HepG2 (cell line): ENCODE measurements around the gene PDZD2. TPM values are rescaled to one million over a fixed set of nuclear protein-coding genes. Genes with fewer than 3 reads are reported as not detected.

Experiments
- ATAC-seq: fragments of 200-7000 bp; cut with Tn5 transposase; 3 replicates; pipeline ENCODE4 v1.9.1; 2020; ENCODE audit warnings: mild to moderate bottlenecking, moderate library complexity
- BruUV-seq: library from RNA; stranded (reverse); fragments of 400-500 nt; replicated peaks from 2 replicates; lab custom pipeline; 2021; lab: Mats Ljungman, UMichigan
- CTCF ChIA-PET: fragments of 300-600 bp; formaldehyde crosslinking; extraction: SDS; loops from one replicate; lab custom pipeline; 2021; ENCODE audit warnings: low total read pairs, inconsistent platforms, low intra/inter-chr PET ratio; lab: Yijun Ruan, JAX
- POLR2A ChIA-PET: fragments of 350-600 bp; sonication (Branson Sonifier 250); formaldehyde crosslinking; loops from one replicate; lab custom pipeline; 2020; ENCODE audit warnings: antibody characterized with exemption, inconsistent platforms; lab: Yijun Ruan, JAX
- DNase-seq: peaks from one replicate; pipeline ENCODE4 v3.0.0-alpha.2; 2015; ENCODE audit warnings: low spot score
- FAIRE-seq: peaks from 3 replicates; lab custom pipeline; 2011; peaks lifted over from hg19 to GRCh38; lab: Jason Lieb, UNC
- H2AFZ ChIP-seq: one replicate; pipeline ENCODE4 v1.6.1; 2011; ENCODE audit warnings: low read length, inconsistent platforms
- H3K27ac ChIP-seq: fragments of 300-600 bp; 3 replicates; pipeline ENCODE4 v1.8.0; 2011; ENCODE audit warnings: mixed run types, mild to moderate bottlenecking, mixed read lengths, low read length, inconsistent platforms; ENCODE audit not compliant: insufficient read depth; ENCODE audit errors: extremely low read length
- H3K27me3 ChIP-seq, 2 experiments: fragments of 200-600 bp in 1 of 2; 2 replicates in 1 of 2; 3 replicates in 1 of 2; pipeline versions ENCODE4 v1.6.0 to v1.8.0; 2011; ENCODE audit warnings: low read length in 2 of 2, mild to moderate bottlenecking in 2 of 2, moderate library complexity in 2 of 2, inconsistent platforms in 1 of 2; ENCODE audit not compliant: insufficient read depth in 2 of 2, control insufficient read depth in 1 of 2
- H3K36me3 ChIP-seq, 2 experiments: fragments of 200-600 bp in 1 of 2; replicated peaks in 1 of 2; 2 replicates in 1 of 2; 3 replicates in 1 of 2; pipeline versions ENCODE4 v1.5.1 to v1.8.0; 2011; ENCODE audit warnings: low read length in 2 of 2, inconsistent platforms in 1 of 2; ENCODE audit not compliant: insufficient read depth in 2 of 2, control insufficient read depth in 1 of 2
- H3K4me1 ChIP-seq: 2 replicates; pipeline ENCODE4 v1.5.1; 2012; ENCODE audit warnings: low read length, inconsistent platforms; ENCODE audit not compliant: insufficient read depth
- H3K4me2 ChIP-seq: 2 replicates; pipeline ENCODE4 v1.6.0; 2011; ENCODE audit warnings: low read depth, low read length, inconsistent platforms
- H3K4me3 ChIP-seq, 3 experiments: fragments of 200-600 bp in 1 of 3; sonication (generic), shearing (Covaris generic) in 1 of 3; replicated peaks in 1 of 3; 2 replicates each; pipeline ENCODE4 v1.5.1; 2011 to 2016; ENCODE audit warnings: low read length in 3 of 3, inconsistent platforms in 2 of 3, low read depth in 2 of 3, mild to moderate bottlenecking in 2 of 3, control low read depth in 1 of 3, mixed read lengths in 1 of 3; ENCODE audit not compliant: insufficient read depth in 1 of 3
- H3K79me2 ChIP-seq: one replicate; pipeline ENCODE4 v1.6.1; 2011; ENCODE audit warnings: low read length, inconsistent platforms; ENCODE audit not compliant: insufficient read depth
- H3K9ac ChIP-seq: 2 replicates; pipeline ENCODE4 v1.6.0; 2011; ENCODE audit warnings: mild to moderate bottlenecking, low read depth, low read length, inconsistent platforms; ENCODE audit not compliant: insufficient read depth
- H3K9me3 ChIP-seq: 2 replicates; pipeline ENCODE4 v1.5.1; 2012; ENCODE audit warnings: mild to moderate bottlenecking, low read length
- H4K20me1 ChIP-seq: 2 replicates; pipeline ENCODE4 v1.6.0; 2011; ENCODE audit warnings: inconsistent platforms, mild to moderate bottlenecking, low read length, moderate library complexity; ENCODE audit not compliant: insufficient read depth
- GATAD2A ChIP-seq: IDR thresholded peaks from 2 replicates; pipeline ENCODE4 v1.6.1; 2016
- MAZ ChIP-seq, 2 experiments: sonication (generic) in 1 of 2; formaldehyde crosslinking in 1 of 2; IDR thresholded peaks; 2 replicates each; pipeline versions ENCODE4 v1.5.0 to v1.6.1; 2012 to 2020; ENCODE audit warnings: low read depth in 2 of 2, mild to moderate bottlenecking in 2 of 2, borderline replicate concordance in 1 of 2, improper control_type of control experiment in 1 of 2, low read length in 1 of 2, missing genetic modification reagents in 1 of 2, moderate library complexity in 1 of 2
- PCBP2 ChIP-seq: fragments of 200-400 bp; formaldehyde crosslinking; optimal IDR thresholded peaks from 2 replicates; pipeline ENCODE3; 2018; ENCODE audit warnings: low read length, low read depth; ENCODE audit not compliant: poor library complexity, severe bottlenecking
- SMC3 ChIP-seq: IDR thresholded peaks from 2 replicates; pipeline ENCODE4 v1.6.1; 2011; ENCODE audit warnings: low read length, improper control_type of control experiment
- SNAPC2 ChIP-seq: sonication (generic); formaldehyde crosslinking; IDR thresholded peaks from 2 replicates; pipeline ENCODE4 v1.8.1; 2022; ENCODE audit warnings: mild to moderate bottlenecking, missing genetic modification reagents
- ZNF280B ChIP-seq: sonication (generic); formaldehyde crosslinking; IDR thresholded peaks from 2 replicates; pipeline ENCODE4 v1.5.0; 2020; ENCODE audit warnings: missing genetic modification reagents, mild to moderate bottlenecking, borderline replicate concordance
- ZNF431 ChIP-seq: sonication (generic); formaldehyde crosslinking; IDR thresholded peaks from 2 replicates; pipeline ENCODE4 v1.9.0; 2022; ENCODE audit warnings: missing genetic modification reagents, low read depth, mild to moderate bottlenecking, borderline replicate concordance
- ZNF605 ChIP-seq: sonication (generic); formaldehyde crosslinking; IDR thresholded peaks from 2 replicates; pipeline ENCODE4 v1.8.0; 2022; ENCODE audit warnings: mild to moderate bottlenecking, missing genetic modification reagents
- ZNF616 ChIP-seq: sonication (generic); formaldehyde crosslinking; IDR thresholded peaks from 2 replicates; pipeline ENCODE4 v1.5.0; 2020; ENCODE audit warnings: low read depth, mild to moderate bottlenecking, missing genetic modification reagents
- ZNF737 ChIP-seq: sonication (generic); formaldehyde crosslinking; IDR thresholded peaks from 2 replicates; pipeline ENCODE4 v1.5.0; 2020; ENCODE audit warnings: missing genetic modification reagents, mild to moderate bottlenecking, borderline replicate concordance
- WGBS: methylation state at CpG from one replicate; pipeline ENCODE4 v1.1.6; 2017; ENCODE audit warnings: low lambda C conversion rate; 5-methylcytosine and 5-hydroxymethylcytosine counted together
- in situ Hi-C: cut with HindIII; loops from 2 replicates; pipeline ENCODE4 v1.10.0; 2017; ENCODE audit warnings: low pct_unique_long_range_greater_than_20kb; ENCODE audit not compliant: extremely low pct_ligation_motif_present
- intact Hi-C: fragments of 100-400 bp; cut with micrococcal nuclease; formaldehyde crosslinking; loops from one replicate; pipeline ENCODE4 v1.10.0; 2022; ENCODE audit not compliant: unreplicated experiment
- polyA plus RNA-seq, 8 experiments: library from polyadenylated mRNA; depleted of rRNA in 3 of 8; stranded (reverse) in 7 of 8; unstranded in 1 of 8; fragments of >200 nt; fragmentation: Illumina TruSeq in 4 of 8; extraction: Trizol in 4 of 8; gene quantifications; 2 replicates each; pipeline versions ENCODE4 v1.2.1 to v1.2.3, GENCODE V29; 2011 to 2016; ENCODE audit warnings: low read depth in 4 of 8, missing spikeins in 1 of 8, mixed read lengths in 1 of 8; ENCODE audit not compliant: insufficient read depth in 1 of 8
- total RNA-seq, 5 experiments: library from RNA; depleted of rRNA; stranded (reverse); fragments of >200 nt; fragmentation: Illumina TruSeq; extraction: Trizol; gene quantifications; 2 replicates each; pipeline ENCODE4 v1.2.3, GENCODE V29; 2016; ENCODE audit warnings: low read depth in 1 of 5
- TF ChIP-seq, protein P1 (sequence below): IDR thresholded peaks from 2 replicates; pipeline ENCODE4 v1.6.1; 2016; ENCODE audit warnings: low read depth, control low read depth
- TF ChIP-seq, protein P2 (sequence below): sonication (generic); formaldehyde crosslinking; IDR thresholded peaks from 2 replicates; pipeline ENCODE4 v1.4.0; 2020; ENCODE audit warnings: missing genetic modification reagents, mild to moderate bottlenecking, borderline replicate concordance

Gene PDZD2
- total and polyA plus RNA-seq, 2 of the 13 experiments (the other 11 are each of a cell fraction or from before 2014, with no cell fraction given): 0.04 TPM; not detected in 1

DNA sequence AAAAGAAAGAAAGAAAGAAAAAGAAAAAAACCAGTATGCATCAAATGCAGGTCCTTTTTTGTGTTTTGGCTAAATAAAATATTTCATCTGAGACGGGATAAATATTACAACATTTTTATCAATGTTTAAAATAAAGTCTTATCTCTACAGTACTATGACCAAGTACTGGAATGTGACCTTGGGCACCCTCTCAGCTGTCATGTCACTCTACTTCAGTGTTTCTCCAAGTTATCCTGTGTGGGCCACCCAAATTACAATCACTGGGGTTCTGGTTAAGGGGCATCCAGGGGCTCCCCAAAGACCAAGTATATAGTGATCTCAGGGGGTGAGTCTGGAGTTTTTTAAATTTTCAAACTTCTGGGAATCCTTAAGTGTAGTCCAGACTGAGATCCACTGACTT is 3.5 kb upstream of the PDZD2 start:
- Histone ChIP-seq H3K36me3 (no peaks in the 10 kb centered on the region), H3K9ac (no peak overlapping the region), H4K20me1 (no peaks in the 10 kb centered on the region), H2AFZ (no peak overlapping the region), H3K4me3 (no peak overlapping the region), H3K27me3 (peaks cover 2 to 23% of the 10 kb centered on the region in 2 experiments; a peak in 4 of 5 replicates), H3K79me2 (no peaks in the 10 kb centered on the region), H3K27ac (no peak overlapping the region)
- intact Hi-C loops: no loop called here
- ATAC-seq (no peak), FAIRE-seq (no peak)
- 0% methylated on average over 1 of the region's 1 CpG for WGBS
- in situ Hi-C loops: no loop called here
- ChIA-PET CTCF (no interaction called here), POLR2A (no interaction called here)
- no TSS peak for BruUV-seq
- TF ChIP-seq GATAD2A (CRISPR knock-in tag) (no peak), ZNF737 (CRISPR knock-in tag) (no peak), PCBP2 (no peak), SMC3 (no peak), ZNF616 (CRISPR knock-in tag) (no peak), MAZ (IDR thresholded peaks at IDR 0.05; ENCODE audit: borderline replicate concordance, low read depth, low read length) (no peak), MAZ (CRISPR knock-in tag; IDR thresholded peaks at IDR 0.05; ENCODE audit: low read depth) (no peak), ZNF605 (no peak), SNAPC2 (CRISPR knock-in tag) (no peak), ZNF431 (CRISPR knock-in tag) (no peak), ZNF280B (CRISPR knock-in tag) (no peak)
- TF ChIP-seq, protein P1, sequence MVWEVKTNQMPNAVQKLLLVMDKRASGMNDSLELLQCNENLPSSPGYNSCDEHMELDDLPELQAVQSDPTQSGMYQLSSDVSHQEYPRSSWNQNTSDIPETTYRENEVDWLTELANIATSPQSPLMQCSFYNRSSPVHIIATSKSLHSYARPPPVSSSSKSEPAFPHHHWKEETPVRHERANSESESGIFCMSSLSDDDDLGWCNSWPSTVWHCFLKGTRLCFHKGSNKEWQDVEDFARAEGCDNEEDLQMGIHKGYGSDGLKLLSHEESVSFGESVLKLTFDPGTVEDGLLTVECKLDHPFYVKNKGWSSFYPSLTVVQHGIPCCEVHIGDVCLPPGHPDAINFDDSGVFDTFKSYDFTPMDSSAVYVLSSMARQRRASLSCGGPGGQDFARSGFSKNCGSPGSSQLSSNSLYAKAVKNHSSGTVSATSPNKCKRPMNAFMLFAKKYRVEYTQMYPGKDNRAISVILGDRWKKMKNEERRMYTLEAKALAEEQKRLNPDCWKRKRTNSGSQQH (CRISPR knock-in tag): no peak
- TF ChIP-seq, protein P2, sequence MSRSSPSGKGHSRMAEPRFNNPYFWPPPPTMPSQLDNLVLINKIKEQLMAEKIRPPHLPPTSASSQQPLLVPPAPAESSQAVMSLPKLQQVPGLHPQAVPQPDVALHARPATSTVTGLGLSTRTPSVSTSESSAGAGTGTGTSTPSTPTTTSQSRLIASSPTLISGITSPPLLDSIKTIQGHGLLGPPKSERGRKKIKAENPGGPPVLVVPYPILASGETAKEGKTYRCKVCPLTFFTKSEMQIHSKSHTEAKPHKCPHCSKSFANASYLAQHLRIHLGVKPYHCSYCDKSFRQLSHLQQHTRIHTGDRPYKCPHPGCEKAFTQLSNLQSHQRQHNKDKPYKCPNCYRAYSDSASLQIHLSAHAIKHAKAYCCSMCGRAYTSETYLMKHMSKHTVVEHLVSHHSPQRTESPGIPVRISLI: no peak
- TF ChIP-seq, all 625 proteins: peak for 0
- Histone ChIP-seq H3K4me1 (no peaks in the 10 kb centered on the region), H3K9me3 (no peaks in the 10 kb centered on the region), H3K4me2 (no peak overlapping the region)
- no peak for DNase-seq
